Gastroesophageal sphincter (tissue), 4 donors: Measurements from ENCODE around the gene SORCS1. TPM values are rescaled to one million over a fixed set of nuclear protein-coding genes. Genes with fewer than 3 reads are reported as not detected.

Experiments
- ATAC-seq: fragments of 150-250 bp; one replicate; pipeline ENCODE4 v1.9.1; 2016; ENCODE audit warnings: mild to moderate bottlenecking, moderate library complexity
- H3K27ac ChIP-seq, 4 donors: fragments of 200-600 bp; sonication (generic) in 3 of 4; 1 replicate in 3 of 4; 2 replicates in 1 of 4; pipeline ENCODE4 v1.5.1; 2016 to 2019
- H3K27me3 ChIP-seq: fragments of 200-600 bp; sonication (generic); one replicate; pipeline ENCODE4 v1.5.1; 2019
- H3K36me3 ChIP-seq, 2 donors: fragments of 200-600 bp; sonication (generic); one replicate each; pipeline ENCODE4 v1.5.1; 2019; ENCODE audit warnings: control low read depth in 1 of 2
- H3K4me1 ChIP-seq, 3 donors: fragments of 200-600 bp; sonication (generic); 1 replicate in 2 of 3; 2 replicates in 1 of 3; pipeline ENCODE4 v1.5.1; 2016 to 2019; ENCODE audit warnings: control low read depth in 2 of 3
- H3K4me3 ChIP-seq, 2 donors: fragments of 200-600 bp; sonication (generic); one replicate each; pipeline ENCODE4 v1.5.1; 2019; ENCODE audit warnings: mild to moderate bottlenecking in 1 of 2, moderate library complexity in 1 of 2
- H3K9me3 ChIP-seq, 3 donors: fragments of 200-600 bp; sonication (generic); one replicate each; pipeline ENCODE4 v1.5.1; 2017 to 2019; ENCODE audit warnings: control low read depth in 2 of 3
- CTCF ChIP-seq, 4 experiments: fragments of 200-600 bp in 2 of 4; fragments of 450-650 bp in 2 of 4; sonication (generic) in 1 of 4; IDR thresholded peaks; one replicate each; pipeline ENCODE4 v1.5.1; 2017 to 2019; ENCODE audit warnings: antibody characterized with exemption in 4 of 4, mild to moderate bottlenecking in 2 of 4, moderate library complexity in 2 of 4
- EP300 ChIP-seq: sonication (generic); formaldehyde crosslinking; IDR thresholded peaks from one replicate; pipeline ENCODE4 v1.6.1; 2017; ENCODE audit warnings: antibody characterized with exemption, mild to moderate bottlenecking
- POLR2A ChIP-seq, 2 donors: fragments of 450-650 bp; IDR thresholded peaks; one replicate each; pipeline ENCODE4 v1.6.1; 2017; ENCODE audit warnings: antibody characterized with exemption in 2 of 2, mild to moderate bottlenecking in 2 of 2, moderate library complexity in 1 of 2
- POLR2AphosphoS5 ChIP-seq: sonication (generic); formaldehyde crosslinking; IDR thresholded peaks from one replicate; pipeline ENCODE4 v1.6.1; 2017; ENCODE audit warnings: antibody characterized with exemption
- WGBS, 2 donors: methylation state at CpG; one replicate each; pipeline ENCODE4 v1.1.5; 2018; ENCODE audit warnings: low coverage in 1 of 2; 5-methylcytosine and 5-hydroxymethylcytosine counted together
- total RNA-seq, 4 donors: library from RNA; depleted of rRNA; stranded (reverse); fragments of >200 nt; gene quantifications; one replicate each; pipeline ENCODE4 v1.1.0, GENCODE V29; 2016

SORCS1 gene
- total RNA-seq, 4 donors from 2014 or later = 8.5 to 18.6 (median 10.0) TPM

- Histone ChIP-seq H3K27me3 (no peaks in the 10 kb centered on the region), H3K4me3 (no peak overlapping the region), H3K36me3 (no peaks in the 10 kb centered on the region), H3K27ac (no peak overlapping the region), H3K9me3 (peaks cover 0 to under 1% (median 0%) of the 10 kb centered on the region in 3 donors), H3K4me1 (no peaks in the 10 kb centered on the region)
- ATAC-seq = no peak
- TF ChIP-seq POLR2A (IDR thresholded peaks at IDR 0.05) = no peak
- TF ChIP-seq CTCF (IDR thresholded peaks at IDR 0.05) = no peak
- TF ChIP-seq EP300 = no peak
- TF ChIP-seq POLR2AphosphoS5 = no peak
Measured at GRCh38 chr10:106682175-106682574, 482.3 kb downstream of the SORCS1 start.

- H3K27me3 ChIP-seq = no peaks in the 10 kb centered on the region
- no peaks in the 10 kb centered on the region for H3K4me1 ChIP-seq
- TF ChIP-seq CTCF (IDR thresholded peaks at IDR 0.05) = no peak
- no peak for TF ChIP-seq EP300
- TF ChIP-seq POLR2A (IDR thresholded peaks at IDR 0.05) = no peak
- TF ChIP-seq POLR2AphosphoS5 = no peak
- no peaks in the 10 kb centered on the region for H3K36me3 ChIP-seq
- no peak for ATAC-seq
- H3K4me3 ChIP-seq = no peak overlapping the region
- H3K9me3 ChIP-seq = peaks cover 0 to 5% (median 0%) of the 10 kb centered on the region in 3 donors
- no peak overlapping the region for H3K27ac ChIP-seq
- WGBS, 2 donors = 84 to 90% methylated on average over 2 of the region's 2 CpGs
Measured at GRCh38 chr10:106680061-106680460, 484.4 kb downstream of the SORCS1 start.

GRCh38 chr10:106679314-106679713 is 485.2 kb downstream of the SORCS1 start:
- Histone ChIP-seq H3K9me3 (peaks cover 0 to 5% (median 0%) of the 10 kb centered on the region in 3 donors), H3K27ac (no peak overlapping the region), H3K36me3 (no peaks in the 10 kb centered on the region), H3K4me1 (no peaks in the 10 kb centered on the region), H3K4me3 (no peak overlapping the region), H3K27me3 (no peaks in the 10 kb centered on the region)
- TF ChIP-seq POLR2A (IDR thresholded peaks at IDR 0.05) (no peak), CTCF (IDR thresholded peaks at IDR 0.05) (no peak), POLR2AphosphoS5 (no peak)
- ATAC-seq = no peak

- no peaks in the 10 kb centered on the region for H3K36me3 ChIP-seq
- no peak overlapping the region for H3K27ac ChIP-seq
- no peaks in the 10 kb centered on the region for H3K27me3 ChIP-seq
- TF ChIP-seq POLR2A (IDR thresholded peaks at IDR 0.05) = no peak
- no peak for TF ChIP-seq EP300
- no peaks in the 10 kb centered on the region for H3K4me1 ChIP-seq
- no peak for ATAC-seq
- no peak overlapping the region for H3K4me3 ChIP-seq
- H3K9me3 ChIP-seq = peaks cover 0 to 5% (median 0%) of the 10 kb centered on the region in 3 donors
- 80 to 81% methylated on average over 1 to 6 of the region's 6 CpGs for WGBS, 2 donors
Measured at GRCh38 chr10:106672517-106673175, 491.9 kb downstream of the SORCS1 start.

GRCh38 chr10:106661767-106662140 is 502.8 kb downstream of the SORCS1 start:
- H3K4me3 ChIP-seq = no peak overlapping the region
- H3K27ac ChIP-seq = no peak overlapping the region
- 75 to 100% methylated on average over 1 to 2 of the region's 3 CpGs for WGBS, 2 donors
- no peaks in the 10 kb centered on the region for H3K27me3 ChIP-seq
- peaks cover 0 to 14% (median 0%) of the 10 kb centered on the region in 3 donors for H3K9me3 ChIP-seq
- no peak for ATAC-seq
- no peaks in the 10 kb centered on the region for H3K36me3 ChIP-seq
- no peaks in the 10 kb centered on the region for H3K4me1 ChIP-seq
- TF ChIP-seq EP300 = no peak
- no peak for TF ChIP-seq POLR2A (IDR thresholded peaks at IDR 0.05)
- TF ChIP-seq CTCF (IDR thresholded peaks at IDR 0.05) = no peak
- no peak for TF ChIP-seq POLR2AphosphoS5
